Muscle of leg (tissue), 11 donors: ENCODE measurements around the gene RBM18. TPM values are rescaled to one million over a fixed set of nuclear protein-coding genes. Genes with fewer than 3 reads are reported as not detected.

Source experiments
- DNase-seq: peaks from one replicate; pipeline ENCODE4 v3.0.0; 2013
- H3K27ac ChIP-seq: one replicate; pipeline ENCODE4 v1.5.1; 2013; ENCODE audit warnings: mild to moderate bottlenecking, low read length, control low read depth
- H3K27me3 ChIP-seq: one replicate; pipeline ENCODE4 v1.6.1; 2013; ENCODE audit warnings: low read length; ENCODE audit not compliant: control insufficient read depth, insufficient read depth
- H3K36me3 ChIP-seq: one replicate; pipeline ENCODE4 v1.6.1; 2013; ENCODE audit warnings: low read length; ENCODE audit not compliant: control insufficient read depth, insufficient read depth
- H3K4me1 ChIP-seq: one replicate; pipeline ENCODE4 v1.6.1; 2013; ENCODE audit warnings: low read length; ENCODE audit not compliant: control insufficient read depth, insufficient read depth
- H3K4me3 ChIP-seq: one replicate; pipeline ENCODE4 v1.5.1; 2013; ENCODE audit warnings: low read length, control low read depth
- H3K9me3 ChIP-seq: replicated peaks from 2 replicates; pipeline ENCODE4 v1.6.1; 2013; ENCODE audit warnings: low read depth, low read length; ENCODE audit not compliant: control insufficient read depth
- WGBS: methylation state at CpG from one replicate; pipeline ENCODE4 v1.1.5; 2013; ENCODE audit warnings: missing lambda C conversion rate; ENCODE audit not compliant: insufficient coverage; 5-methylcytosine and 5-hydroxymethylcytosine counted together
- polyA plus RNA-seq, 8 donors: library from polyadenylated mRNA; unstranded; fragments of 120-200 nt; gene quantifications; one replicate each; pipeline versions ENCODE4 v1.2.1 to v1.2.3, GENCODE V29; 2013; ENCODE audit warnings: inconsistent platforms in 1 of 8, low replicate concordance in 1 of 8; ENCODE audit not compliant: insufficient read length in 8 of 8, insufficient read depth in 1 of 8
- total RNA-seq: library from RNA; stranded (reverse); fragments of 120-200 nt; gene quantifications from one replicate; pipeline ENCODE4 v1.2.4, GENCODE V29; 2013

Gene RBM18
- total and polyA plus RNA-seq, 9 donors, result 14.4 to 28.7 (median 25.8) TPM

DNA sequence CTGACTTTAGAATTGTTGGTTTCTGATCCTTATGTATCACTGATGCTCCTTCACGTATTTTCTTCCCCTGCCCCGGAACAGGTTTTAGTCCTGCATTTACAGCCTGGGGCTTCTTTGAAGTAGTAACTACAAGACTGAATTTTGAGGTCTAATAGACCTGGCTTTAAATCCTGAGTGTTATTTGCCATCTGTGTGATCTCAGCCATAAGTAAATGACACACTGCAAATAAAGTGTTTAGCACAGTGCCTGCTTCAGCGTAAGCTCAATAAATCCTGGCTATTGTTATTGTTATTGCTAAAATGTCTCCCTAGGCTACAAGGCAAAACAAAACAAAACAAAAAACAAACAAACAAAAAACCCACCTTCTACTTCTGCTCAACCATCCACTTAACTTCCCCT, 20.3 kb downstream of the RBM18 start:
- no peak for DNase-seq
- Histone ChIP-seq H3K9me3 (no peaks in the 10 kb centered on the region), H3K4me1 (no peaks in the 10 kb centered on the region), H3K4me3 (no peak overlapping the region), H3K36me3 (peaks cover 54% of the 10 kb centered on the region), H3K27me3 (no peaks in the 10 kb centered on the region), H3K27ac (no peak overlapping the region)
- WGBS, result 70% methylated on average over 3 of the region's 3 CpGs

GRCh38 chr9:122239722-122240121, 24.9 kb downstream of the RBM18 start:
- H3K27ac ChIP-seq, result no peak overlapping the region
- WGBS, result 40% methylated on average over 1 of the region's 5 CpGs
- H3K9me3 ChIP-seq, result no peaks in the 10 kb centered on the region
- peaks cover 22% of the 10 kb centered on the region for H3K36me3 ChIP-seq
- no peak overlapping the region for H3K4me3 ChIP-seq
- no peaks in the 10 kb centered on the region for H3K4me1 ChIP-seq
- no peaks in the 10 kb centered on the region for H3K27me3 ChIP-seq
- no peak for DNase-seq

DNA sequence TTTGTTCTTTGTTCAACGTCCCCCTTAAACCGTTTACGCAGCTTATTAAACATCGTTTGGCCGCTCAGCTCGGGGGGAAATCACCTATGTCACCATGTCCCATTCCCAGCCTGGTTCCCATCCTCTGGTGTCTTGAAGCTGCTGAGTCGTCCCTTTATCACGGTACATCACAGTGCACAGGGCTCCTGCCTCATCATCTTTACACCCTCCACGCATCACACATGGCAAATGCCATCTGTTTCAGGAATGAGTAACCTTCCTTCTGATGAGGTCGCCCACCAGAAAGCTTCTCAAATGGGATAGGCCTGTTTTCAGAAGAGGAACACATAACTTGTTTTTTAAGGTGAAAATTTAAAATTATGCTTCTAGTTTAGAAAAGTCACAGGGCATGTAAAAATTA, 28.0 kb downstream of the RBM18 start:
- Histone ChIP-seq H3K4me3 (no peak overlapping the region), H3K36me3 (peaks cover 8% of the 10 kb centered on the region), H3K4me1 (no peaks in the 10 kb centered on the region), H3K27me3 (peaks cover 17% of the 10 kb centered on the region), H3K9me3 (no peaks in the 10 kb centered on the region), H3K27ac (no peak overlapping the region)
- DNase-seq, result no peak
- 80% methylated on average over 7 of the region's 10 CpGs for WGBS

GRCh38 chr9:122234022-122234748, 30.5 kb downstream of the RBM18 start:
- 80% methylated on average over 6 of the region's 7 CpGs for WGBS
- no peak for DNase-seq
- Histone ChIP-seq H3K36me3 (no peaks in the 10 kb centered on the region), H3K27me3 (peaks cover 34% of the 10 kb centered on the region), H3K4me1 (no peaks in the 10 kb centered on the region), H3K9me3 (no peaks in the 10 kb centered on the region), H3K4me3 (no peak overlapping the region), H3K27ac (no peak overlapping the region)

DNA sequence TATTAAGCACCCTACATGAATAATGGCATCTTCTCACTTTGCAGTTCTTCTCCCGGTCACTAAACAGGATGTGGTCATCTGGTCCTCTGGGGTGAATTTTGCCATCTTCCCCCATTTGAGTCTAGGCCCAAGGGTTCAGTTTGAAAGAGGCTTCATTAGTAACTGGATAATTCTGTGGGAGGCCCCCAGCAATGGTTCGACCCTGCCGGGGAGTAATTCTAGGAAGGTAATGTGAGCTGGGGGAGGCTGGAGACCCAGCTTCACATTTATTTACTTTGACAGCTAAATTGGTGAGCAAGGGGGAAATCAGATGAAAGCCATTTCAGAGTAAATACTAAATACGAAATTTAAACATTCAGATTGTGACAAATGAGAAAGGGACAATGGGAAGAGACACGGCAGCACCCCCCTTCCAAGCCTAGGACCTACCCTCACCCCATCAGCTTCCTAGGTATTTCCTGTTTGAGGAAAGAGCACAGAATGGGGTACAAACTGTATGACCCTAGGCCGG, 31.8 kb downstream of the RBM18 start:
- peaks cover 6% of the 10 kb centered on the region for H3K4me1 ChIP-seq
- WGBS, result no CpG with 5 or more reads among the region's 6 CpGs
- no peaks in the 10 kb centered on the region for H3K36me3 ChIP-seq
- H3K4me3 ChIP-seq, result no peak overlapping the region
- peaks cover 46% of the 10 kb centered on the region for H3K27me3 ChIP-seq
- no peak overlapping the region for H3K27ac ChIP-seq
- no peak for DNase-seq
- no peaks in the 10 kb centered on the region for H3K9me3 ChIP-seq

DNA sequence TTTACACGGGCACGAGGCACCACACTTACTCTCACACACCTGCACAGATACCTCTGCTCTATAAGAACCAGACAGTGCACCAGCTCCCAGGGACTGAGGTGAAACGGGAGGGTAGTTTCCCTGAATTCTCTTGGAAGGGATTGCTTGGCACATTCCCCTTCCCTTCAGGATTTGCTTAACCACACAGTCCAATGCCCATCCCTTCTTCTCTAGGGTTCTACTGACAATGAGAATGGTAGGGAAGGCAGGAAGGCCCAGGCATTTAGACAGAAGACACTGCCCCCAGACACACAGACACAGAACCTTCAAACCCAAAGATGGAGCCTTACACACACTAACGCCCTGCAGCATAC, 35.2 kb downstream of the RBM18 start:
- Histone ChIP-seq H3K4me1 (peaks cover 14% of the 10 kb centered on the region), H3K4me3 (no peak overlapping the region), H3K27me3 (peaks cover 79% of the 10 kb centered on the region), H3K27ac (no peak overlapping the region), H3K9me3 (no peaks in the 10 kb centered on the region), H3K36me3 (no peaks in the 10 kb centered on the region)
- DNase-seq, result no peak
- WGBS, result 38% methylated on average over 1 of the region's 4 CpGs

- Histone ChIP-seq H3K4me1 (peaks cover 14% of the 10 kb centered on the region), H3K27ac (no peak within 1 kb of the TSS), H3K27me3 (peaks cover 80% of the 10 kb centered on the region), H3K4me3 (peak within 1 kb of the TSS; percentile 35), H3K36me3 (no peaks in the 10 kb centered on the region), H3K9me3 (no peaks in the 10 kb centered on the region)
- 2% methylated on average over 62 of the region's 70 CpGs for WGBS
- DNase-seq, result peak; percentile 44
These were observed 35.8 kb downstream of the RBM18 start, which contains the start of gene LHX6 for GRCh38 chr9:122228568-122229484. Gene LHX6, minus strand, starts transcription at chr9:122228957. Its CDS starts 217 bp downstream, at chr9:122228740.

DNA sequence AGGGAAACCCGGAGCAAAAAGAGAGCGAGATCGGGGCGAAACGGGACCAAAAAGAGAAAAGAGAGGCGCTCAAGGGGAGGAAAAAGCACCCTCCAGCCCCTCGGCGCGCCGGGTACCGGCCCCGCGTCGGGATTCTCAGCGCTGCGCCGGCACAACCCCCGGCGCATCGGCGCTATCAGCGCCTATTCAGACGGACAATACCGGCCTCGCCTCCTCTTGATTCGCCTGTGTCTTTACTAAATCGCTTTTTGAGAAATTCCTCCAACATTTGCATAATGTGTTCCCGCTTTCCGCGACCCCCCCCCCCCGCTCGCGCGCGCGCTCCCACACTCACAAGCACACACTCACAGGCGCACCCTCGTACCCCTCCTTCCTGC, 36.5 kb downstream of the RBM18 start:
- no peak overlapping the region for H3K27ac ChIP-seq
- H3K36me3 ChIP-seq, result no peaks in the 10 kb centered on the region
- peak overlapping the region; percentile 35 for H3K4me3 ChIP-seq
- no peak for DNase-seq
- H3K27me3 ChIP-seq, result peaks cover 85% of the 10 kb centered on the region
- peaks cover 14% of the 10 kb centered on the region for H3K4me1 ChIP-seq
- WGBS, result under 1% methylated on average over 38 of the region's 38 CpGs
- no peaks in the 10 kb centered on the region for H3K9me3 ChIP-seq

DNA sequence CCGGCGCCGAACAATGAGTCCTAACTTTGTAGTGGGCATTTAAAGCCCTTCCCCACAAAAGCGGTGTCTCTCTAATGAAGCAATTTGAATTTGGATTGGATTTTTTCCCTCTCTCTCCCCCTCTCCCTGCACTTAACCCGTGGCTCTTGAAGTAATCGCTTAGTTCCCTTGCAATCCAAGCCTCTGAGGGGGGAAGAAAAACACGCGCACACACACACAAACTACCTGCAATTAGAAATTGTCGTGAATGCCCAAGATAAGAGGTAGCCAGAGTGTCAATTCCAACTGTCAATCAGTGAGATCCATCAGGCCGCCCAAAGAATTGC, 37.1 kb downstream of the RBM18 start:
- WGBS, result no CpG with 5 or more reads among the region's 10 CpGs
- Histone ChIP-seq H3K4me3 (peak overlapping the region; percentile 19), H3K27ac (no peak overlapping the region), H3K36me3 (no peaks in the 10 kb centered on the region), H3K4me1 (peaks cover 16% of the 10 kb centered on the region), H3K9me3 (no peaks in the 10 kb centered on the region), H3K27me3 (peaks cover 85% of the 10 kb centered on the region)
- DNase-seq, result no peak
